Measurements from ENCODE around the gene GPHA2. TPM values are rescaled to one million over a fixed set of nuclear protein-coding genes. Genes with fewer than 3 reads are reported as not detected.

GPHA2 gene
- total RNA-seq, 2 donors from 2014 or later = not detected

DNA sequence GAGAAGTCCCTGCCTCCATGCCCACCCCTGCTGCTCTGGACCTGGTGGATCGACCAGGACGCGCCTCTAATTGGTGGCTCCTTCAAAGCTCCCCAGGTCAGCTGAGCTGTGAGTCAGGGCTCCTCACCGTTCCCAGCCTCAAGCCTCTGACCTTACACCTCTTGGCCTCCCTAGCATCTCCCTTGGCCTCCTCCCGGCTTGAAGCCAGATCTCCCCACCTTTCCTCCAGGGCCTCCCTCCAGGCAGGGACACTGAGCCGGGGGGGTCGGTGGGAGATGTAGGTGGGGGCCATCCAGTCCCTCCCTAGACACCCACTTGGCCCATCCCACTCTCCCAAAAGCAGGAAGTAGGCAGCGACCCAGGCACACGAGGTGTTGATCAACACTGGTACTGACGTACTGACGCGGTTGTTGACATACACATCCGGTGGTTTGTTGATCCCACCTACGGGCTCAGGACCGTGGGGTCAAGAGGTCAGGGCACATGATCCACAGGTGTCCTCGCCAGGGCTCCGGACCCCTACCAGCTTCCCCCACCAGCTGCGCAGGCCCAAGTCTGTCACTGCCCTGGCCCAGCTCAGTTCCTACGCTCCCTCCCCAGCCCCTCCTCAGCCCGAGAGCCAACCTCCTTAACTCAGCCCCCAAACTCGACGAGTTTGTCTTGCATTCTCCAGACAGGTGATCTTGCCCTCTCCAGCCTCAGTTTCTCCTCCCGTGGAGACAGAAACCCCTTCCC, 19.5 kb downstream of the GPHA2 start:
- intact Hi-C loops (cut with DNase I) = no loop called here
- DNase-seq (peak; percentile 50), ATAC-seq (peak in 1 of 2 donors; percentile 11)

DNA sequence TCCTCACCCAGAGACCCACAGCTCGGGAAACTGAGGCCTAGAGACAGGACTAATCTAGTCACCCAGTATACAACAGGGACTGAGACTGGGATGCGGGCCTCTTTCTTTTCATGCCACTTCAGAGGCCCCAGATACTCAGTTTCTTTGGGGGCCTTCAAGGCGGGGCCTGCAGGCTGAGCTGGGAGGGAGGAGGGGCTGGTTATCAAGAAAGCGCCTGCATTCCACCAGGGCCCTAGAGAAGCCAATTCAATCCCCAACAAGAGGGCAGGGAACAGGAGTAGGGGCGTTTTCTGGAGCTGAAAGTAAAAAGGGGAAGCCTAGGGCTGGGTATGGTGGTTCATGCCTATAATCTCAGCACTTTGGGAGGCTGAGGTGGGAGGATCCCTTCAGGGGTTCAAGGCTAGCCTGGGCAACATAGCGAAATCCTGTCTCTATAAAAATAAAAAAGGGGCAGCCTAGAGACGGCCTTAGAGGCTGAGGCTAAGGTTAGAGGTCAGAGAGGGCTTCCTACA, 20.3 kb downstream of the GPHA2 start:
- ATAC-seq (no peak), DNase-seq (no peak)
- intact Hi-C loops (cut with DNase I) = no loop called here

DNA sequence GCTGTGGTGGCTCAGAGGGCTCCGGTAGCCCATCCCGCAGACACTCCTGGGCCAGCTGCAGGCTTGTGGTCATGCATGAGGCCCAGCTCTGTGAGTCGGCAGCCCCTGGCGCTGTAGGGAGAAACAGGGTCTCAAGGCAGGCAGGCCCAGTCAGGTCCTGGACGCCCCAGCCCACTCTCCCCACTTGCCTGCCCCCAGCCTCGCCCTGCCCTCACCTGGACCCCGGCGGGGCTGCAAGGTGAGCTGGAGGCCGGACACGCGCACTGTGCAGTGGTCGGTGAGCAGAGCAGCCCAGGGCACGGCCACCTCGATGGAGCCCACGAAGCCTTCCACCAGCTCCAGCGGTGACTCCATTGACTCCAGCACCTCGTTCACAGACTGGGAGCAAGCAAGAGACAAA, 21.6 kb downstream of the GPHA2 start:
- intact Hi-C loops (cut with DNase I) = no loop called here
- no peak for ATAC-seq
- DNase-seq = no peak

DNA sequence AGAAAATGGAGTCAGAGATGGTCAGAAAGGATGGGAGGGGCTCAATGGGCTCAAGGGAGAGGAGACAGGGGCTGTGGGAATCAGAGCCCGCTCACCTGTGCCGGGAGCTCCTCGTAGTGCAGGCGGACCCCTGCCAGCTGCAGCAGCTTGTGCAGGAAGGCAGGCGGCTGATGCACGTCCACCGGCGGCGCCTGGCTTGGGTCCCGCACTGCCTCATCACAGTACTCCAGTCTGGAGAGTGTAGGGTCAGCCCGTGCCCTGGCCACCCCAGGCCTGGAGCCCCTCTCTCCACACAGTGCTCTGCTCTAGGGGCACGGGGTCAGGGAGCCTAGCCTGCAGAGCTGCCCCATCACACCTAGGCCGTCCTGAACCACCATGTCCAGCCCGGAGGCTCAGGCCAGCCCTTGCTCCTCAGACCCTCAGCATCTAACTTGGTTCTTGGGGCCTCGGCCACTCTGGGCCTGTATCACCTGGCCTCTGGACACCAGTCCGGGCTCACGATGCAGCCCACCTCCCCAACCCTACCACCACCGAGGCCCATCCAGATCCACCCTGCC, 22.4 kb downstream of the GPHA2 start:
- ATAC-seq = no peak
- intact Hi-C loops (cut with DNase I) = no loop called here
- DNase-seq = no peak

DNA sequence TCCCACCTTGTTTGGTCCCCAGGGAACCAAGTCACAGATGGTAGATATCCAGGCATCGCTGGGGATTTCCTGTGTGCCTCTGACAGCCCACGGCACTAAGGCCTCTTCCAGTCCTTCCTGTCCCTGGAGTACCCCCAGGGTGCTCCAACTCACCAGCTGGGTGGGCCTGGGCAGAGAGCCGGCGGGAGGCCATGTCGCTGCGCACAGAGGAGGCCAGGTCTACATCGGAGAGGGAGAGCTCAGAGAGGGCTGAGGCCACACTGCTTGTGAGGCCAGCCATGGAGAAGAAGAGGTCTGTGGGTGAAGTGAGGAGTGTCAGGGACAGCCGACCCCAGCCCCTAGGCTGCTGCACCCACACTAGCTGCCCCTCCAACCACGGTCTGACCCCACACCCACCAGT, 24.0 kb downstream of the GPHA2 start:
- ATAC-seq (no peak), DNase-seq (no peak)
- intact Hi-C loops (cut with DNase I) = no loop called here

DNA sequence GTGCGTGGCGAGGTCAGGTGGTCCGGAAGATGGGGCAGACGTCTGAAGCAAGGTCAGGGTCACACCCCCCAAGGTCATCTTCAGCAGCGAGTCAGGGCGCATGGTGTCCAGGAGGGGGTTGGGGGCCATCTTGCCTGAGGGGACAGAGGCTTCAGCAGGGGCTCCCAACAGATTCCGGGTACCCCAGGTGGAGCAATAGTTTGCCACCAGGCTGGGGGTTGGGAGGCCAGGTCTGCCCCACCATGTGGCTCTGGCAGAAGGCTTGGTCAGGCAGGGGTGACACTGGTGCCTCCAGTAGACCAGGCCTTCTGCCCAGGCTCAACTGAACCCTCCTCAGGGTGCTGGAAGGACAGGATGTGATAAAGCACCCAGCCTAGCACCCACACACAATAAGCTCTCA, 24.6 kb downstream of the GPHA2 start:
- DNase-seq (no peak), ATAC-seq (no peak)
- intact Hi-C loops (cut with DNase I) = no loop called here

DNA sequence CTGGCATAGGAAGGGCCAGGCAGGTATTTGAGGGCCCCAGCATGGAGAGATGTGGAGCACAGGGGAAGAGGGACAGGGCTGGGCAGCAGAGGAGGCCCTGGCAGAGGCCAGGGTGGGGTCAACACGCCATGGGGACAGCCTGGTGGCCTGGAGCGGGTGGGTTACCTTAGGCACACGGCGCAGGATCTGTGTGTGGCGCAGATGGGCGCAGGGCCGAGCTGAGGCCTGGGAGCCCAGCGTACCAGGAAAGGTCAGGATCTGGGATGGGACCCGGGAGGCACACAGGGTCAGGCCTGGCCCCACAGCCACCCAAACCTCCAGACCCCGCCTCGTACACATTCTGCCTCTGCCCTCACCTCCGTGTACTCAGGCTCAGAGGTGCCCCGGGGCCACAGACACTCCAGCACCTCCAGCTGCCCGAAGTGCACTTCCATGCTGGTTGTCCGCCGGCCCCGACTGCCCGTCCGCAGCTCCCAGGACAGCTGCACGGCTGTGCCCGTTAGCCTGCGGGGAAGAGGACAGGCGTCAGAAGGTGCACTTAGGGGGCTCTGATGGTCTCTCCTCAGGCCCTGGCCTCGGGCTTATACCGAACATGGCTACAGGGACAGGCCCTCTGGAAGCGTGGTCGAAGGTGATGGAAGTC, 25.1 kb downstream of the GPHA2 start:
- intact Hi-C loops (cut with DNase I) = no loop called here
- ATAC-seq = no peak
- DNase-seq = no peak

DNA sequence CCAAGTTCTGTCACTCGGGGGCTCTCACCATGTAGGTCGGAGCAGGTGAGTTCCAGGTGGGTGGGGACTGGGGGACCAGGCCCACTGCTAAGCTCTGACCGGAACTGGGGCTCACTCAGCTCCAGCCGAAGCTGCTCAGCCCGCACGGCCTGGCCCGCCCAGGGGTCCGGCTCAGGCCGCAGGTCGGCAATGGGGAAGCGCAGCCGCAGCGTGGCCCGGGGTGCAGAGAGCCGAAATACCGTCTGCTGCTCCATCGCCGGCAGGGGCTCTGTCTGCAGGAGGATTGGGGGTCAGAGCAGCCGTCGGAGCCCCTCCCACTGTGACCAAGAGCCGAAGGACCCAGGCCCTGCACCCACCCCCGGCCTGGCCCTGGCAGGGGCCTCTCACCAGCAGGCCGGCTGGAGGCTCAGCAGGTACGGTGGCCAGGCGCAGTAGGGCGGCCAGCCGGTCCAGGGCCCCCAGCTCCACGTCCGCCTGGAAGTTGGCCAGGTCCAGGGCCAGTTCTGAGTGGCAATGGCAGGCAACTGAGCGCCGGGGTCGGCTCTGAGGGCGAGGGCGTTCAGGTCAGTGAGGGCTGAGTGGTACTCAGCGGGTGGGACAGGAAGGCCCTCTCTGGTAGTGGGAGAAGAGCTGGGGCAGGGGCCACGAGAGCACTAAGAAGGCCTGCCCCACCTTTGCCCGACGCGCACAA, 25.9 kb downstream of the GPHA2 start:
- ATAC-seq (no peak), DNase-seq (no peak)
- intact Hi-C loops (cut with DNase I) = no loop called here

DNA sequence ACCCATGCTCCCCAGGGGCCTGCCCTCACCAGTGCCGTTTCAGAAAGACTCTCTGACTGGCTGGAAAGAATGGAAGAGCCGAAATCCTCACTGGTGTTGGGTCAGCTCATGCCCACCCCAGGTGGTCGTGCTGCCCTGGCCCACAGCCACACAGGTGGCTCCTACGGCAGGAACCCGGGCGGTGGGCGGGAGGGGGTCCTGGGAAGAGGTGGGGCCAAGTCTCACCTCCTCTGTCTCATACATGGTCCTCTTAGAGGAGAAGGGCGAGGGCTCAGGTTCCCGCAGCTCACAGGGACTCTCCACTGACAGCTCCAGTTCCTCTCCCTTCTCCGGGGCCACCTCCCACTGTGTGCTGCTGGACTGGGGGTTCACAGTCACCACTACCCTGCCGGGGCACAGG, 26.9 kb downstream of the GPHA2 start:
- DNase-seq = no peak
- intact Hi-C loops (cut with DNase I) = no loop called here
- ATAC-seq = no peak

DNA sequence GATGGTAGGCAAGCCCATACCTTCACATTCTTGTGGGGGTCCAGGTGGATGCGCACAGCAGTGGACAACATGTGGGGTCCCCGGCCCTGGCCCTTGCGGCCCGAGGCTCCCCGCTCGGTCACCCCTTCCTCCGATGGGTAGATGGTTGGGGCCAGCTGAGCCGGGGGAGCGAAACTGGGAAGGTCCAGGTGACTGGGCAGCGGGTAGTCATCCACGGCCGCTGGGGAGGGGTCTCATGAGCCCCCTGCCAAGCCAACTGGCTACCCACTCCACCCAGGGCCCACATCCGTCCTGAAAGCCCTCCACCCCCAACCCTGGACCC, 29.4 kb downstream of the GPHA2 start:
- ATAC-seq (no peak), DNase-seq (no peak)
- intact Hi-C loops (cut with DNase I) = no loop called here

DNA sequence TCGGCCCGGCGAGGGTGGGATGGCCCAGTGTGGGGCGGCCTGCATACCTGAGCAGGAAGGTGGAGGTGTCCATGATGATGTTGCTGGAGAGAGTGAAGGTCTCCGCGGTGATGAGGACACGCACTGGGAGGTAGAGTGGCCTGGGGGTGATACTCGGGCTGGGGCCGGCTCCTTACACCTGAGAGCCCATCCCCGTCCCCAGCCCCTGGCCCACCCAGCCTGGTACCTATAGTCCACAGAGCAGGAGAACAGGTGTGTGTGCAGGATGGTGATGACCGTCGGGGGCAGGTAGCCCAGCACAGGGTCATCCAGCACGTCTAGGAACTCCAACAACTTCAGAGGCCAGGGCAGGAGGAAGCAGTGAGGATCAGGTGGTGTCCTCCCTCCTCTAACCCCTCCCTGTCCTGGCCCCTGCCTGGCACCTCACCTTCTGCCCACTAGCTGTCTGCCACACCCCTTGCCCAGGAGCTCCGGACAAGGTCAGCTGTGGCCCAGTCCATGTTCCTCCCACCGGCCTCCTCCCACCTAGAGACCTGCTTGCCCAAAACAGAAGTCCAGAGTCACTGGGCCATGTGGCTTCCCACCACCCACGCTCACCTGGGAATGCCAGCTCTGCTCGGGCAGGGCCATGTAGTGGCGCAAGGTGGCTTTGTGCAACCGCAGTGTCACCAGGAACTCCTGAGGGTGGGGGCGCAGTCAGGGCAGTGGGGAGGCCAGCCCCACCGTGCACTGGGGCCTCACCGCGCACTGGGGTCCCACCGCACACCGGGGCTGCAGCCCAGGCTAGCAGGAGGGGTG, 30.0 kb downstream of the GPHA2 start:
- DNase-seq (no peak), ATAC-seq (no peak)
- intact Hi-C loops (cut with DNase I) = no loop called here

DNA sequence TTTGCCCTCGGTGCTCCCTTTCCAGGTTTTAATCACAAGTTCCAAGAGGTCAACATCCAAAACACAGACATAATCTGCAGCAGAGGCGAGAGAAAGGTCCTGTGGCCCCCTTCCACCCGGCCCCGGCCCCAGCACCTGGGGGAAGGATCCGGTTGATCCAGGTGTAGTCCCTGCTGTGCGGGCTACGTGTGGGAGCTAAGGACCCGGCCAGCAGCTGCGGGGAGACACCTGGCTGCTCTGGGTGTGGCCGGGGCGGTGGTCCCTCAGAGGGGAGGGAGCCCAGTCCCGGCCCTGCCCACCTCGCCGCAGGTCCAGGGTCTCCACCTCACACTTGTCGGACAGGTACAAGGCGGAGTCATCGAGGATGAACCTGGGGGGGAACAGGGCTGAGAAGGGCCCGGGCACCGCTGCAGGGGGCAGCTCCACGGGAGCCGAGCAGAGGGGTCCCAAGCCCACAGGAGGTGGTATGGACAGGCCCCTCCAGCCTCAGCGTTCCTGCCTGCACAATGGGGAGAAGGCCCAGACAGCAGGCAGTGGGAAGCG, 32.3 kb downstream of the GPHA2 start:
- intact Hi-C loops (cut with DNase I) = no loop called here
- ATAC-seq = no peak
- DNase-seq = no peak

DNA sequence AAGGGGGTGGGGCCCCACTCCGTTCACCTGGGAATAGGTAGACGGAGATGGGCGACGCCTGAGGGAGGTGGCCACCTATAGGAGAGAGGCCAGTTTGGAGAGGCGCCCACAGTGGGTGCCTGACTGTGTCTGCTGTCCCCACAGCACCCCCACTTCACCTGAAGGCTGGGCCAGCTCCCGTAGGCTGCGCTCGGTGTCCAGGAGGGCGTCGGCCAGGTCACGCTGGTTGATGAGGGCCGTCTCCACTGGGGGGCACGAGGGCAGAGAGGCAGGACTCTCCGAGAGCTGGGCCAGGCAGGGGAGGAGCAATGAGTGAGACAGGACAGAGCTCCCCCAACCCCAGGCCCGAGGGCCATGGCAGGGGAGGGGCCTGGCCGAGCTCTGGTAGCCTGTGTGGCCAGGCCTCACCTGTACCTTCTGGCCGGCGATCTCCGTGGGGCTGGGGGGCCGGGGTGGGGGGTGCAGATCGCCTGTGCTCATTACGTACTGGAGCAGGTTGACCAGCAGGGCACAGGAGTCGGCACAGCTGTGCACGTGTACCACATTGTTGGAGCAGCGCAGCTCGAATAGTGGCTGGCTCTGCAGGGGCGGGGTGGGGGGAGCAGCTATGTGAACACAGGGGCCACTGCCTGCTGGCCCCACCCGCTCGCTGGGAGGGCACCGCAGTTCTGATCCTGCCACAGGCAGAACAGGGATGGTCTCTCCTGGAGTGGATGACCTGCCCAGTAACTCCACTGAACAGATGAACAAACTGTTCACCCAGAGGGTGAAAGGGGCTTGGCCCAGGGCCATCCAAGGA, 33.4 kb downstream of the GPHA2 start:
- no peak for DNase-seq
- intact Hi-C loops (cut with DNase I) = no loop called here
- ATAC-seq = no peak

DNA sequence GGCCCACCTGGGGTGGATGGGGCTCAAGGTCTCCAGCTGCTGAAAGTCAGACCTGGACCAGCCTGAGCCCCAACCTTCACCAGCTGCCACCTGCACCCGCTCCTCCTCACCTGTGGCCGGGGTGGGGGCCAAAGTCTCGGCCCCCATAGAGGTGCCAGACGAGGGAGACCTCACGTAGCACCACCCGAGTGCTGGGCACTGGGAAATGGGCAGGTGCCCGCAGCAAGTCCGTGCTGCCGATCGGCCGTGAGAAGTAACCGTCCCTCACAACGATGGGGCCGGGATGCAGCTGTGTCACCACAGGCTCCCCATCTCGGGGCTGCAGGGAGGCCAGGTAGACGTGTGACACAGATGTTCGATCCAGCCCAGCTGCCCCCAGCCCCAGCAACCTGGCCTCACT, 34.9 kb downstream of the GPHA2 start:
- no peak for DNase-seq
- intact Hi-C loops (cut with DNase I) = no loop called here
- ATAC-seq = no peak

DNA sequence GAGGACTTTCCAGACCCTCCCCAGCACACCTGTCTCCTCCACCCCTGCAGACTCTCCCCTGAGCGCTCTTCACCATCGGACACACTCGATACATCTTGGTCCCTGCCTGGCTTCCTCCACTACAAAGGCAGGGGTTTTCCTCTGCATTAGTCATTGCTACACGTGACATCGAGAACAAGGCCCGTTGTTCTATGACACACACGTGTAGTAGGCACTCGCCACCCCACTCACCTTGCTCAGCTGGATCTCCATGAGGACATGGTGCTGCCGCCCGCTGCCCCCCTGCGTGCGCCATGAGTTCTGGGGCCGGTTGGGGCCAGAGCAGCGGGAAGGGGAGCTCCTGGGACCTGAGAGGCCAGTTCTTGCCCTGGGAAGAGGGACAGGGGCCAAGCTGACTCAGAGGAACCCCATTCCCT, 35.4 kb downstream of the GPHA2 start:
- DNase-seq (no peak), ATAC-seq (no peak)
- intact Hi-C loops (cut with DNase I) = no loop called here

DNA sequence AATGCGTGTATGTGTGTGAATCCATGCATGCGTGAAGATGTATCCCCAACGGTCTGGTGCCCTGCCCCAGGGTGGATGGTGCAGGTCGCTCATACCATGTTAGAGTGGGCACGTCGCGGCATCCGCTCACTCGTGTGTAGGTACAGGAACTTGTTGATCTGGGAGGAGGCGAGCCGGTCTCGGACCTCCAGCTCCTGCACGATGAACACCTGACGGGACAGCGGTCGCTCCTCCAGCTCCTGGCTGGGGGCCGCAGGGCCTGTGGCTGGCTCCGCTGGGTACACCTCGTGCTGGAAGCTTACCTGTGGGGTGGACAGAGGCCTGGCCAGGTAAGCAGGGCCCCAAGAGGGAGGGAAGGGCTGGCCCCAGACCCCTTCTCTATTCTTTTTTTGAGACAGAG, 37.2 kb downstream of the GPHA2 start:
- intact Hi-C loops (cut with DNase I) = no loop called here
- DNase-seq = no peak
- ATAC-seq = no peak

DNA sequence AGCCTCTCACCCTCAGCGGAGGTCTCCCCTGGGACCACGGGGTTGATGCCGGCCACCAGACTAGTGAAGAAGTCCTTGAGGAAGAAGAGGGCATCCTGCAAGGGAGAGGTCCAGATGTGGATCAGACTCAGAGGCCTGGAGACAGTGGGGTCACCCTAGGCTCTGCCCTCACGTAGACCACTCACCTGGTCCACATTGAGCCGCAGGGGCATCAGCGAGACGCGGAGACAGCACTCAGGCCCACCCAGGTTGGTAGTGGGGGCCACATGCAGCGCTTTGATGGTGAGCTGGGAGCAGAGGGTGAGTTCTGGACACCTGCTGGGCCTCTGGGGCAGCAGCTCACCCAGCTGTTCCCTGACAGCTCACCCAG, 37.6 kb downstream of the GPHA2 start:
- no peak for DNase-seq
- intact Hi-C loops (cut with DNase I) = no loop called here
- ATAC-seq = no peak

DNA sequence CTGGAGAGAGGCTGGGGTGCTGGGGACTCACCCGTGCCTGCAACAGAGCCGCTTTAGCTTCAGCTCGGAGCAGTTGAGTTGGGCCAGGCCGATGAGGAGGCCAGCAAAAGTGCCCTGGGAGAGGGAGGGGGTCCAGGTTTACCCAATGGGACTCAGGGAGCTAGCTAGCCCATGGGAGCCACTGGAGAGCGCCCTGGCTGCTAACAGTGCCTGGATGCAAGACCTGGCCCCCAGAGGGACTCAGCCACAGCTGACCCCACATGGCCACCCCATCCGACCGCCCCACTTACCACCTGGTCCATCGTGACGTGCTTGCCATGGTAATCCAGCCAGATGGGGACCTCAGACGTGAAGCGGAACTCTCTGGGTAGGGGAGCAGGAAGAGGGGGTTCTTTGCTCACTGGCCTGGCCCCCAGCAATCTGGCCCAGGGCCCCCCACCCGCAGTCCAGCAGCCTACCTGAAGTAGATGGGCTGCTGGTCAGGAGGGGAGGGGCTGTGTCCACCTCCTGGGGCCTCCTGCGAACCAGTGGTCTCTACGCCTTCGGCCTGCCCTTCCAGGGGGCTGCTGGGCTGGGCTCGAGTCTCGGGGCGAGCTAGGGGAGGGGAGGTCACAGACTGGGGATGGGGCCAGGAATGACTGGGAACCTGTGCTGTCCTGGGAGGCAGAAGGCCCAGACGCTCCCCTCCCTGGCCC, 38.2 kb downstream of the GPHA2 start:
- no peak for DNase-seq
- intact Hi-C loops (cut with DNase I) = no loop called here
- no peak for ATAC-seq
